Mononuclear cell (primary cell): ENCODE results near the gene RRBP1. TPM values are rescaled to one million over a fixed set of nuclear protein-coding genes. Genes with fewer than 3 reads are reported as not detected.

Experiments
- H3K27me3 ChIP-seq: 2 replicates; pipeline ENCODE4 v1.6.0; 2011; ENCODE audit warnings: low read length, control low read depth; ENCODE audit not compliant: insufficient read depth
- H3K4me1 ChIP-seq: 2 replicates; pipeline ENCODE4 v1.5.1; 2011; ENCODE audit warnings: mild to moderate bottlenecking, low read length, control low read depth; ENCODE audit not compliant: insufficient read depth
- H3K4me3 ChIP-seq: 2 replicates; pipeline ENCODE4 v1.5.1; 2011; ENCODE audit warnings: mild to moderate bottlenecking, low read length, moderate library complexity
- H3K9me3 ChIP-seq: 2 replicates; pipeline ENCODE4 v1.5.1; 2011; ENCODE audit warnings: low read depth, mild to moderate bottlenecking, control low read depth, low read length
- total RNA-seq: library from RNA; depleted of rRNA; stranded (reverse); fragments of >200 nt; gene quantifications from one replicate; pipeline ENCODE4 v1.2.3, GENCODE V29; 2012

Gene RRBP1
- total RNA-seq, 1 donor, result 16.4 TPM

DNA sequence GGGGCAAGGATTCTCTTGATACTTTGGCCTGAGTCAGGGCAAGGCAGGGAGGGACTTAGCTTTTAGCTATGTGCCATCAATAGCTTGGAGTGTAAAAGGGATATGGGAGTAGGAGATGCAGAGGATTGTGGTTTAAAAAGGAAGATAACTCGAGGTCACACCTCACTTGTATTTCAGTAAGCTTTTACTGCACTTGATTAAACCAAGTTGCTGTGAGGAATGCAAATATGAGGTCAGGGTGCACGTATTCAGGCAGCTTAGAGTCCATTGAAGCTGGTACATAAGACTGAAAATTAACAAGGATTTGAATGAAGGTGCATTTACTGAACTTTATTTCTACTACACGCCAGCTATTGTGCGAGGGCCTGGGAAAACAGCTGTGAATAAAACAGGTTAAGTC is 80.1 kb downstream of the RRBP1 start:
- no peak overlapping the region for H3K4me3 ChIP-seq
- H3K9me3 ChIP-seq, result no peaks in the 10 kb centered on the region

DNA sequence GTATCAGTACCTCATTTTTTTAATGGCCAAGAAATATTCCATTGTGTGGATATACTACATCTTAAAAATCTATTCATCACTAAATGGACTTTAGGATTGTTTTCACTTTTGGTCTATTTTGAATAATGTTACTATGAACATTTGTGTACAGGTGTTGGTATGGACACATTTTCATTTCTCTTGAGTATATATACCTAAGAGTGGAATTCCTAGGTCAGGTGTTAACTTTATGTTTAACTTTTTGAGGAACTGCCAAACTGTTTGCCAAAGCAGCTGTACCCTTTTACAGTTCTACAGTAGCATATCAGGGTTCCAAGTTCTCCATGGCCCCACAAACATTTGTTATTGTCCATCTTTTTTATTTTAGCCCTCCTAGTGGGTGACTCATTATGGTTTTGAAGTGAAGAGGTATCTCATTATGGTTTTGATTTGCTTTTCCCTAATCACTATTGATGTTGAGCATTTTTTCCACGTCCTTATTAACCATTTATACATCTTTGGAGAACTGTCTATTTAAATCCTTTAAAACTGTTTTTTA is 84.0 kb downstream of the RRBP1 start:
- no peaks in the 10 kb centered on the region for H3K4me1 ChIP-seq
- no peaks in the 10 kb centered on the region for H3K9me3 ChIP-seq
- no peaks in the 10 kb centered on the region for H3K27me3 ChIP-seq
- no peak overlapping the region for H3K4me3 ChIP-seq

More for the DNA sequence above, 80.1 kb downstream of the RRBP1 start:
- H3K27me3 ChIP-seq, result no peaks in the 10 kb centered on the region
- H3K4me1 ChIP-seq, result no peaks in the 10 kb centered on the region

DNA sequence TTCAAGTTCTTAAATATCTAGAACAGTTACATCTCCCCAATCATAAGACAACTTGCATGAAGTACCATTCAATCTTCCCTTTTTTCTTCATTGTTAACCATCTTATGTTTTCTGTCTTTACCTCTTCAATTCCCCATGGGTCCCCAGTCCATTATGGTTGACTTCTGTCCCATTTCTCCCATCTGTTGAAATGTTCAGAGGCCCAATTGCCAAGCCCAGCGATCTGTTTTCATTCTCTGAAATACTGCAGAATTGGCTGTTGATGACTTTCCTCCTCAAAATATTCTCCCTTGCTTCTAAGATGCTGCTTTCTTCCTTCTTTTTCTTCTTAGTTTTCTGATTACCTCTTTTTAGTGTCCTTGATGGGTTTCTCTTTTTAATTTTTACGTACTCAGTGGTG is 86.2 kb downstream of the RRBP1 start:
- Histone ChIP-seq H3K27me3 (no peaks in the 10 kb centered on the region), H3K9me3 (no peaks in the 10 kb centered on the region), H3K4me3 (no peak overlapping the region), H3K4me1 (no peaks in the 10 kb centered on the region)

DNA sequence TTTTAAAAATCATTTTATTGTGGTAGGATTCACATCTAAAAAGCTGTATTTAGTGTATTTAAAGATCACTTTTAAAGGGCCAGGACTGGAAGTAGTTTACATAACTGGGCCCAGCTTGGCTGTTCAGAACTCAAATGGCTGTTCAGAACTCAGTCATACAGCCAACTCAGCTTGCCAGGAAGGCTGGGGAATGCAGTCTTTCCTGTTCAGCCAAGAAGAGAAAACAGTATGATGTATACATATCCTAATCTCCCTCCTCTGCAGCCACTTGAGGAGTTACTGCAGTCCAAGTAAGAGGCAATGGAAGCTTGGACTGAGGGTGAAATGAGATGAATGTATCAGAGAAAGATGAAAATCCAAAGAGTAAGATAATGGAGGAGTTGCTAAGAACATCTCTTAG is 87.6 kb downstream of the RRBP1 start:
- Histone ChIP-seq H3K9me3 (no peaks in the 10 kb centered on the region), H3K27me3 (no peaks in the 10 kb centered on the region), H3K4me1 (no peaks in the 10 kb centered on the region), H3K4me3 (no peak overlapping the region)

DNA sequence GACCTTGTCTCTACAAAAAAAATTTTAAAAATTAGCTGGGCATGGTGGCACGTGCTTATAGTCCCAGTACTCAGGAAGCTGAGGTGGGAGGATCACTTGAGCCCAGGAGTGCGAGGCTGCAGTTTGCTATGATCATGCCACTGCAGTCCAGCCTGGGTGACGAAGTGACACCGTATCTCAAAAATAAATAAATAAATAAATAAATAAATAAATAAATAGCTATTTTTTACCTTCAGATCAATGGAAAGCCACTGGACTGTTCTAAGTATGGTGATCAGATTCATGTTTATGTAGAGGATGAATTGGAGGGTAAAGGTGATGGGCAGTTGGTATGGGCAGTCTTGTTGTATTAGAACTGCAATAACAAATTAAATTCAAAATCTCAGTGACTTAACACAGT is 88.1 kb downstream of the RRBP1 start:
- no peaks in the 10 kb centered on the region for H3K27me3 ChIP-seq
- no peaks in the 10 kb centered on the region for H3K9me3 ChIP-seq
- H3K4me1 ChIP-seq, result no peaks in the 10 kb centered on the region
- no peak overlapping the region for H3K4me3 ChIP-seq

DNA sequence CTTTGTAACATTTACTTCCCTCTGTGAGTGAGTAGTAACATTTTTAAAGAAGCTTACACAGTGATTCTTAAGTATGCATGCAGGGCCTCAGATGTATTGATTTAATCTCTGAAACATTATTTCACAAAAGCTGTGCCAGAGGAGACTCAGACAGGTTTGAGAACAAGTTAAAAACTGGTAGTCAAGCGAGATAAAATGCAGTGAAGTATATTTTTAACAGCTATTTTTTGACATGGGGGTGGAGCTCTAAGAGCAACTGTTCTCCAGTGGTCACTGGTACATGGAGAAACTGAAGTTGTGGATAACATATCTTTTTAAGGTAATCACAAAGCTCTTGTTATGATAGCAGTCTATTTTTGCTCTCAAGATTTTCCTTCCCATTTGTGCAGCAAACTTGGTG is 91.8 kb downstream of the RRBP1 start:
- Histone ChIP-seq H3K4me3 (no peak overlapping the region), H3K9me3 (no peaks in the 10 kb centered on the region), H3K27me3 (no peaks in the 10 kb centered on the region), H3K4me1 (no peaks in the 10 kb centered on the region)

DNA sequence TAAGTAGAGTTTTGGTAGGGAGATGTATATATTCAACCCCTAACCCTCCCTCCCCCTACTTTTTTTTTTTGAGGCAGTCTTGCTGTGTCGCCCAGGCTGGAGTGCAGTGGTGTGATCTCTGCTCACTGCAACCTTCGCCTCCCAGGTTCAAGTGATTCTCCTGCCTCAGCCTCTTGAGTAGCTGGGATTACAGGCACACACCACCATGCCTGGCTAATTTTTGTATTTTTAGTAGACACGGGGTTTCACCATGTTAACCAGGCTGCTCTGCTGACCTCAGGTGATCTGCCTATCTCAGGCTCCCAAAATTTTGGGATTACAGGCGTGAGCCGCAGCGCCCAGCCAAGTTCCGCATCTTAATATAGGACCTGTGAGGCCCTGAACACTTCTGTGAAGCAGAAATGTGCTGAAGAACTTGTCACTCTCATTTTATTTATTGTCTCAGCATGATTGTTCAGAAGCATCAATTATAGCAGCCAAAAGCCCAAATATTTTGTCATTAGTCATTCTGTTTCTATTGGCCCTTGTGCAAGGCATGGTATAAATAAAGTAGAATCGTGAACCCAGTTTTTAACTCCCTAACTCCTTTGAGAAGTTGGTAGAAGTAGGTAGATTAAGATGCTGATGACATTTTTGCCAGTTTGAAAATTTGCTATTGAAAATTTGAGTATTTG is 92.7 kb downstream of the RRBP1 start:
- no peaks in the 10 kb centered on the region for H3K4me1 ChIP-seq
- H3K27me3 ChIP-seq, result no peaks in the 10 kb centered on the region
- no peaks in the 10 kb centered on the region for H3K9me3 ChIP-seq
- H3K4me3 ChIP-seq, result no peak overlapping the region

DNA sequence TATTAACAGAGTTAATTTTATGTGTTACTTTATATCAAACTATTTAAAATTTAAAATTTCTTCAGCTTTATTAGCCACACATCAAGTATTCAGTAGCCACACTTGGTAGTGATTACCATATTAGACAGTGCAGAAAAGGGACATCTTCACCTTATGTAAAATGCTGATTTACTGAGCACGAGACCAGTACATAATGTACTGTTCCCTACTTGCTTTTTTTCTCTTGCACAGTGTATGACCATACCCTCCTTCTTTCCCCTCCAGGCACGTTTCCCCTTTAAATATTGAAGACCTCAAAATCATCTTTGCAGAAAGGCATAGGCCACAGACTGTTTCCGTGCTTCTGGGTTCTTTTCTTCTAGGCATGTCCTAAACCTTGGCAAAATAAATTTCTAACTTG is 94.2 kb downstream of the RRBP1 start:
- H3K4me3 ChIP-seq, result no peak overlapping the region
- no peaks in the 10 kb centered on the region for H3K27me3 ChIP-seq
- H3K9me3 ChIP-seq, result no peaks in the 10 kb centered on the region
- H3K4me1 ChIP-seq, result no peaks in the 10 kb centered on the region

DNA sequence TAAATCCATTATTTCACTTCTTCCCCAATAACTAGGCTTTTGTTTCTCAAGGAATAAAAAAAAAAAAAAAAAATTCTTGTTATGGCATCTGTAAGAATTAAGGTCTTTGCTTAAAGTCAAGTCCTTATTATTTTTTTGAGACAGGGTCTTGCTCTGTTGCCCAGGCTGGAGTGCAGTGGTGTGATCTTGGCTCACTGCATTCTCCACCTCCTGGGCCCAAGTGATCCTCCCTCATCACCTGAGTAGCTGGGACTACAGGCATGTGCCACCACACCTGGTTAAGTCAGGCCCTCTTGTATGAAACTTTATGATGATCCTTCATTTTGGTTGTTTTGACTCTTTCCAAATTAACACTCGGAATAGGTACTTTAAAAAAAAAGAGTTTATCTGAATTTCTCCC is 94.9 kb downstream of the RRBP1 start:
- H3K9me3 ChIP-seq, result no peaks in the 10 kb centered on the region
- no peaks in the 10 kb centered on the region for H3K4me1 ChIP-seq
- H3K4me3 ChIP-seq, result no peak overlapping the region
- no peaks in the 10 kb centered on the region for H3K27me3 ChIP-seq

DNA sequence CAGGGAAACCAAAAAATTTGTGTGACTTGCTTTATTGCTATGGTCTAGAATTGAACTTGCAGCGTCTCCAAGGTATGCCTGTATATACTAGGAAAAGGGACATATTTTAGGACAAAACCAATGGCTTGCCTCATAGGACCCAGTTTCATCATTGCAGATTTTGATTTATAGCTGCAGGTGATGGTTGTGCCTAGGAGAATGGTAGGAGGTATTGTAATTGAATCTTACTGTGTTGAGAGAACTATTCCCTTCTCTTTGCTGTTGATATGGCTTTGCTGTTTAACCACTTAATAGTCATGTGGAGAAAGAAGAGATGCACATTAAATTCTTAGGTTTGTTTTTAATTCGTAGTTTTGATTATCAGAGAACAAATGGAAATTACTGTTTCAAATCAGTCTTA is 95.8 kb downstream of the RRBP1 start:
- H3K9me3 ChIP-seq, result no peaks in the 10 kb centered on the region
- H3K4me1 ChIP-seq, result no peaks in the 10 kb centered on the region
- no peak overlapping the region for H3K4me3 ChIP-seq
- no peaks in the 10 kb centered on the region for H3K27me3 ChIP-seq

DNA sequence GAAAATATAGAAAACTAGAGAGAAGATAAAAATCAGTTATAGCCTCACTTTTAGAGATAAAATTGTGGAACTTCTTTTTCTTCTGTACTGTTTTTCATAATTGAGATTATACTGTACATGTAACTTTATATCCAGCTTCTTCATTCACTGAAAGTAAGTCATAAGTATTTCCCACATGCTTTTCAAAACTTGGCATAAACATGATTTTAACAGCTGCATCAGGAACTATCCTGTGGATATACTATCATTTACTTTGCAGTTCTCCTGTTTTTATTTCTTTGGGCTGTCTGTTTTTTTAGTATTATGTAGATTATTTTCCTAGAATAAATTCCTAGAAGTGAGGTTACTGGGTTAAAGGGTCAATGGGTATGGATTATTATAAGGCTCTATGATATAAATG is 97.4 kb downstream of the RRBP1 start:
- no peaks in the 10 kb centered on the region for H3K9me3 ChIP-seq
- H3K4me1 ChIP-seq, result no peaks in the 10 kb centered on the region
- no peaks in the 10 kb centered on the region for H3K27me3 ChIP-seq
- H3K4me3 ChIP-seq, result no peak overlapping the region

DNA sequence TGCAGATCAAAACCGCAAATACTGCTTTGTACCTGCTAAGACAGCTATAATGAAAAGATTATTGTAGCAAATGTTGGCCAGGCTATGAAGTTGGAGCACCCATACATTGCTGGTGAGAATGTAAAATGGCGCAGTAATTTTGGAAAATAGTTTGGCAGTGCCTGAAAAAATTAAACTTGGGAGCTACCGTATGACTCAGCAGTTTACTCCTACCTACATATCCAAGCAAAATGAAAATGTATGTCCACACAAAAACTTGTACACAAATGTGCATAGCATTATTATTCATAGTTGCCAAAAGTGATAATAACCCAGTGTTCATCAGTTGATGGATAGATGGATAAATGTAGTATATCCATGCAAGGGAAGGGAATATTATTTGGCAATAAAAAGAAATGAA is 98.9 kb downstream of the RRBP1 start:
- no peaks in the 10 kb centered on the region for H3K4me1 ChIP-seq
- H3K9me3 ChIP-seq, result no peaks in the 10 kb centered on the region
- no peaks in the 10 kb centered on the region for H3K27me3 ChIP-seq
- no peak overlapping the region for H3K4me3 ChIP-seq

DNA sequence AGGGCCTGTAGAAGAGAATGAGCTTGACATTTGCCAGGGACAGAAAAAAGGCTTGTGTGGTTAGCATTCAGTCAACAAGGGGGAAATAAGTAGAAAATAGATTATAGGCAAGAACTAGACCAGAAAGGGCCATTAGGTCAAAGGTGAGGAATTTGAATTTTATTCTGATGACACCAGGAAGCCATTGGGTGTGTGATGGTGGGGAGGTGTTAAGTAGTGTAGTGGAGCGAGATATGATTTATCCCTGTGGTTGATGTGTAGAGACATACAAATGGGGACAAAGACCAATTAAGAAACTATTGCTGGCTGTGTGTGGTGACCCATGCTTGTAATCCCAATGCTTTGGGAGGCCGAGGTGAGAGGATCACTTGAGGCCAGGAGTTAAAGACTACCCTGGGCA is 101.1 kb downstream of the RRBP1 start:
- Histone ChIP-seq H3K27me3 (no peaks in the 10 kb centered on the region), H3K4me1 (no peaks in the 10 kb centered on the region), H3K9me3 (no peaks in the 10 kb centered on the region), H3K4me3 (no peak overlapping the region)

DNA sequence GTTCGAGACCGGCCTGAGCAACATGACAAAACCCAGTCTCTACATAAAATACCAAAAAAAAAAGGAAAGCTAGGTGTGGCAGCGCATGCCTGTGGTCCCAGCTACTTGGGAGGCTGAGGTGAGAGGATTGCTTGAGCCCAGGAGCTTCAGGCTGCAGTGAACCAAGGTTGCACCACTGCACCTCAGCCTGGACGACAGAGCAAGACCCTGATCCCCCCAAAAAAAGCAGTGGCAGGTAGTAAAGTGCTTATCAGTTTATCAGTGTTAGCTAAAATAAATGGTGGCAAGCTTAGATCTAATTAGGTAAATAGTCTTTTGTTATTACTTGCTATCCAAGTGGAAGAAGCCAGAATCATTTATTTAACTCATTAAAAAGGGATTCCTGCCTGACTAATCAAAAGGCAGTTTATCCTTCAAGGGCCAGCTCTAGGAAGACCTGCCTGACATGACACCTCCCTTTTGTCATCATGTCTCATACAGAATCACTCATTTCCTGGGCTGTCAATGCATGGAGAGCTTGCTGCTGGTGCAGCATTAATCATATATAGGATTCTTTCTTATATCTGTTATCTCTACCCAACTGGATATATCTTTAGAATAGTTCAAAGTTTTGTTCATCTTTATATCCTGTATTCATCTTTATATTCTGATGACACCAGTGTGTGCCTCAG is 102.5 kb downstream of the RRBP1 start:
- no peaks in the 10 kb centered on the region for H3K9me3 ChIP-seq
- H3K4me3 ChIP-seq, result no peak overlapping the region
- H3K4me1 ChIP-seq, result no peaks in the 10 kb centered on the region
- H3K27me3 ChIP-seq, result no peaks in the 10 kb centered on the region

DNA sequence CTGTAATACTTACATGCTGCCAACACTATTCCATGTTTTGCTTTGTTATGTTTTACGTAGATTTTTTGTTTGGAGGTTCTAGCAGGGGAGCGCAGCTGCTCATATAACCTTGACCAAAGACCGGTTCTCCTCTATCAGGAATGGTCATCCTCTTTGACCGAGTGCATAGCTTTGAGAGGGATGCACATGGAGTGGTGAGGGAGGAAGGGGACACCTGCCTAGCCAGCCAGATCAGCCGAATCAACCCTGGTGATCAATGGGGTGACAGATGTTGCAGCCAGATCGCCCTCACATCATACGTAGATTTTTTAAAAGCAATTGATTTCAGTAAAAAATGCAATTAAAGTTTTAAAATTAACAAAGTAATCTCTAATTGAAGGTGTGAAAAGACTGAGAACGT is 105.8 kb downstream of the RRBP1 start:
- Histone ChIP-seq H3K4me1 (no peaks in the 10 kb centered on the region), H3K9me3 (no peaks in the 10 kb centered on the region), H3K27me3 (no peaks in the 10 kb centered on the region), H3K4me3 (no peak overlapping the region)

DNA sequence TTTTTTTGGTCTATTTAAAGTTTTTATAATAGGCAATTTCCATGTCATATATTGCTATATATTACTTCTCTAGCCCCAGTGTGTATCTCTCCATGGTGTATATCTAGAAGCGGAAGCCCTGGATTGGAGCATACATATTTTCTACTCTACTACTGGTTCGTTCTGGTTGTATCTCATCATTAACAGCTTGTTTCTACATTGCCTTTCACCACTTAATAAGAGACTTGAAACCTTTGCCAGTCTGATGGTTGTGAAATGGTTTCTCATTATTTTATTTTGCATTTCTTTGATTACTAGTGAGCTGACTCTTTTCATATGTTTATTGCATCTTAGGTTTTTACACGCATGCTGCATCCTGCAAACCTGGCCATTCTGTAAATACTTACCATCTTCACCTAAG is 108.6 kb downstream of the RRBP1 start:
- no peak overlapping the region for H3K4me3 ChIP-seq

More for the DNA sequence above, 108.6 kb downstream of the RRBP1 start:
- peaks cover 6% of the 10 kb centered on the region for H3K27me3 ChIP-seq
- H3K9me3 ChIP-seq, result no peaks in the 10 kb centered on the region
- H3K4me1 ChIP-seq, result peaks cover 13% of the 10 kb centered on the region
